NT2/D1 (cell line): Measurements from ENCODE around the gene SYT2.

Source experiments
- SUZ12 ChIP-seq: IDR thresholded peaks from 2 replicates; pipeline ENCODE4 v1.6.1; 2011; ENCODE audit not compliant: insufficient read length, insufficient read depth; ENCODE audit errors: extremely low read depth
- ZNF274 ChIP-seq: IDR thresholded peaks from 2 replicates; pipeline ENCODE4 v1.6.1; 2011; ENCODE audit warnings: mild to moderate bottlenecking, low read depth, low read length

DNA sequence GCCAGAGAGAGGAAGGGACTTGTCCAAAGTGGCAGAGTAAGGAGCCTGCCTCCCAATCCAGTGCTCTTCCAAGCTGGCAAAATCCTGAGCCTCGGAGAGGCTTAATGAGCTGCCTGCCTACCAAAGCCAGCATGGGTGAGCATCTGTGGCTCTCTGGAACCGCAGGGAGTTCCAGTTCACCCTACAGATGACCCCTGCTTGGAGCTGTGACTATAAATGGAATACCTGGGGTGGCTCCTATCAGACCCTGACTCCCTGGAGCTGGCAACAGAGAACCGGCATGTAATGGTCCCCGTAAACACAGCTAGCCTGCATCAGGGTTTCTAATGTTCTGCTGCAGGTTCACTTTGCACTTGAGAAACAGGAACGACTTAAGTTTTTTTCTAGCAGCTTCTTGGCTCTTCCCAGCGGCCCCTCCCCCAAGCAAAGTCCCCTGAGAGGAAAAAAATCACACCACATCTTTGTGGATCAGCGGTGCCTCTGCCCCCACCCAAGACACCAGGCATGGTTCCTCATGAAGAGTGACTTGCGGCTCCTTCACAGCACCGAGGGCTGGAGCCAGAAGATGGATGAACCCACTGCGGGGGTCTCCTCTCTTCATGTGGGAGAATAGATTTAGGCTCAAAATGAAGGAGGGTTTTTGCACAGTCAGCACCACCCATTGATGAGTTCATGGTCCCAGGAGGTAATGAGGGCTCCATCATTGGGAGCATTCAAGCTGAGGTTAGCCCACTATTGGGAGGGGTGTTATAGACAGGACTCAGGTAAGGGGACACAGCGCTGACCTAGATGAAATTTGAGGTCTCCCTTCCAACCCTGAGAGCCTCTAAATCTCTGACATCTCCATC, 79.0 kb downstream of the SYT2 start:
- TF ChIP-seq ZNF274, result no peak
- no peak for TF ChIP-seq SUZ12
